D341Med (cell line): Measurements from ENCODE around the gene CWF19L2.
"Not testable (repeated sequence)": the region's sequence is repeated elsewhere in the genome, so short reads cannot be mapped to it uniquely, and the experiment has no call there.

ENCODE experiments used
- DNase-seq: peaks from one replicate; pipeline ENCODE4 v3.0.0; 2012; ENCODE audit warnings: low spot score

The CWF19L2 gene

GRCh38 chr11:107457558-107458271 is at the start of gene CWF19L2:
Gene CWF19L2 (minus strand): TSS chr11:107457825. CDS start chr11:107457816, 9 bp downstream.
- DNase-seq: peak; percentile 93

- no peak for DNase-seq
Observed at GRCh38 chr11:107505647-107506225, 48.1 kb upstream of the CWF19L2 start.

GRCh38 chr11:107504981-107505380 is 47.4 kb upstream of the CWF19L2 start:
- DNase-seq: no peak

- no peak for DNase-seq
Observed at GRCh38 chr11:107501713-107502112, 44.1 kb upstream of the CWF19L2 start.

GRCh38 chr11:107497371-107497770 is 39.7 kb upstream of the CWF19L2 start:
- not testable (repeated sequence) for DNase-seq

GRCh38 chr11:107496011-107496410 is 38.4 kb upstream of the CWF19L2 start:
- peak; percentile 18 for DNase-seq

- DNase-seq: no peak
Observed at GRCh38 chr11:107494055-107494454, 36.4 kb upstream of the CWF19L2 start.

- DNase-seq: no peak
Observed at GRCh38 chr11:107493117-107493516, 35.5 kb upstream of the CWF19L2 start.

- DNase-seq: no peak
Observed at GRCh38 chr11:107490836-107491235, 33.2 kb upstream of the CWF19L2 start.

- DNase-seq: no peak
Observed at GRCh38 chr11:107482234-107482633, 24.6 kb upstream of the CWF19L2 start.

GRCh38 chr11:107478922-107479321 is 21.3 kb upstream of the CWF19L2 start:
- DNase-seq: no peak

- no peak for DNase-seq
Observed at GRCh38 chr11:107477820-107478219, 20.2 kb upstream of the CWF19L2 start.

GRCh38 chr11:107473792-107474191 is 16.2 kb upstream of the CWF19L2 start:
- no peak for DNase-seq

GRCh38 chr11:107472966-107473365 is 15.3 kb upstream of the CWF19L2 start:
- no peak for DNase-seq

- DNase-seq: no peak
Observed at GRCh38 chr11:107468596-107468995, 11.0 kb upstream of the CWF19L2 start.

GRCh38 chr11:107467696-107468095 is 10.1 kb upstream of the CWF19L2 start:
- no peak for DNase-seq

- DNase-seq: not testable (repeated sequence)
Observed at GRCh38 chr11:107466275-107466866, 8.7 kb upstream of the CWF19L2 start.

- peak; percentile 34 for DNase-seq
Observed at GRCh38 chr11:107457205-107457557, 444 bp downstream of the CWF19L2 start.

- no peak for DNase-seq
Observed at GRCh38 chr11:107453594-107454286, 3.9 kb downstream of the CWF19L2 start.

- DNase-seq: no peak
Observed at GRCh38 chr11:107446822-107447431, 10.7 kb downstream of the CWF19L2 start.

- no peak for DNase-seq
Observed at GRCh38 chr11:107442715-107443215, 14.9 kb downstream of the CWF19L2 start.

GRCh38 chr11:107439586-107440167 is 17.9 kb downstream of the CWF19L2 start:
- DNase-seq: no peak
